GM13976 (cell line): Measurements from ENCODE around the gene LRRC41.
"Not testable (repeated sequence)": the region's sequence is repeated elsewhere in the genome, so short reads cannot be mapped to it uniquely, and the experiment has no call there.

ENCODE experiments used
- DNase-seq: peaks from one replicate; pipeline ENCODE4 v3.0.0; 2012; ENCODE audit warnings: low spot score
- in situ Hi-C: fragments of 300-500 bp; cut with MboI; formaldehyde crosslinking; loops from one replicate; pipeline ENCODE4 v1.12.0; 2022; ENCODE audit warnings: low sequenced_read_pairs, mixed read lengths, inconsistent platforms; ENCODE audit not compliant: unreplicated experiment
- TF ChIP-seq, protein P1 (sequence below): IDR thresholded peaks from 2 replicates; pipeline ENCODE4 v1.5.1; 2012; ENCODE audit warnings: borderline replicate concordance, mild to moderate bottlenecking; ENCODE audit not compliant: insufficient read depth; ENCODE audit errors: extremely low read depth, missing control alignments, control extremely low read depth

LRRC41 gene

DNA sequence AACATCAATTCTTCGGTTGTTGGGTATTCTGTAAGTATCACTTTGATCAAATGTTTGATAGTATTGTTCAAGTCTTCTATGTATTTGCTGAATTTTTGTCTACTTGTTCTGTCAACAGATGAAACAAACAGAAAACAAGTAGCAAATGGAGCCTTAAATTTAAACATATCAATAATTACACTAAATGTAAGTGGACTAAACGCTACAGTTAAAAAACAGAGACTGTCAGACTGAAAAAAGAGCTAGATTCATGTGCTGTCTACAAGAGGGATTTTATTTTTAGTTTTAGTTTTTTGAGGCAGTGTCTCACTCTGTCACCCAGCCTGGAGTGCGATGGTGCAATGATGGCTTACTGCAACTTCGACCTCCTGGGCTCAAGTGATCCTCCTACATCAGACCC lies 66.5 kb downstream of the LRRC41 start:
- in situ Hi-C loops = no loop called here
- TF ChIP-seq, protein P1, sequence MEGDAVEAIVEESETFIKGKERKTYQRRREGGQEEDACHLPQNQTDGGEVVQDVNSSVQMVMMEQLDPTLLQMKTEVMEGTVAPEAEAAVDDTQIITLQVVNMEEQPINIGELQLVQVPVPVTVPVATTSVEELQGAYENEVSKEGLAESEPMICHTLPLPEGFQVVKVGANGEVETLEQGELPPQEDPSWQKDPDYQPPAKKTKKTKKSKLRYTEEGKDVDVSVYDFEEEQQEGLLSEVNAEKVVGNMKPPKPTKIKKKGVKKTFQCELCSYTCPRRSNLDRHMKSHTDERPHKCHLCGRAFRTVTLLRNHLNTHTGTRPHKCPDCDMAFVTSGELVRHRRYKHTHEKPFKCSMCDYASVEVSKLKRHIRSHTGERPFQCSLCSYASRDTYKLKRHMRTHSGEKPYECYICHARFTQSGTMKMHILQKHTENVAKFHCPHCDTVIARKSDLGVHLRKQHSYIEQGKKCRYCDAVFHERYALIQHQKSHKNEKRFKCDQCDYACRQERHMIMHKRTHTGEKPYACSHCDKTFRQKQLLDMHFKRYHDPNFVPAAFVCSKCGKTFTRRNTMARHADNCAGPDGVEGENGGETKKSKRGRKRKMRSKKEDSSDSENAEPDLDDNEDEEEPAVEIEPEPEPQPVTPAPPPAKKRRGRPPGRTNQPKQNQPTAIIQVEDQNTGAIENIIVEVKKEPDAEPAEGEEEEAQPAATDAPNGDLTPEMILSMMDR = no peak
- DNase-seq = no peak

DNA sequence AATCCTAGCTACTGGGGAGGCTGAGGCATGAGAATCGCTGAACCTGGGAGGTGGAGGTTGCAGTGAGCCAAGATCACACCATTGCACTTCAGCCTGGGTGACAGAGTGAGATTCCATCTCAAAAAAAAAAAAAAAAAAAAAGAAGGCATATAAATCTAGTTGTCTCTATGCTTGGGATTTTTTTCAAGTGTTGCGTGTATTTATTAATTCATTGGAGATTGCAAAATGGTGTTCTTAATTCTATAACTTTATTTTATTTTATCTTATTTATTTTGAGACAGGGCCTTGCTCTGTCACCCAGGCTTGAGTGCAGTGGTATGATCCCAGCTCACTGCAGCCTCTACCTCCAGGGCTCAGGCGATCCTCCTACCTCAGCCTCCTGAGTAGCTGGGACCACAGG lies 72.2 kb downstream of the LRRC41 start:
- DNase-seq = not testable (repeated sequence)

More for the DNA sequence above, 72.2 kb downstream of the LRRC41 start:
- in situ Hi-C loops = not testable (repeated sequence)
